ENCODE data around the gene EPM2AIP1. TPM values are rescaled to one million over a fixed set of nuclear protein-coding genes. Genes with fewer than 3 reads are reported as not detected.

EPM2AIP1 gene
- total RNA-seq, 2 experiments from 2014 or later: 31.7 to 35.7 TPM

DNA sequence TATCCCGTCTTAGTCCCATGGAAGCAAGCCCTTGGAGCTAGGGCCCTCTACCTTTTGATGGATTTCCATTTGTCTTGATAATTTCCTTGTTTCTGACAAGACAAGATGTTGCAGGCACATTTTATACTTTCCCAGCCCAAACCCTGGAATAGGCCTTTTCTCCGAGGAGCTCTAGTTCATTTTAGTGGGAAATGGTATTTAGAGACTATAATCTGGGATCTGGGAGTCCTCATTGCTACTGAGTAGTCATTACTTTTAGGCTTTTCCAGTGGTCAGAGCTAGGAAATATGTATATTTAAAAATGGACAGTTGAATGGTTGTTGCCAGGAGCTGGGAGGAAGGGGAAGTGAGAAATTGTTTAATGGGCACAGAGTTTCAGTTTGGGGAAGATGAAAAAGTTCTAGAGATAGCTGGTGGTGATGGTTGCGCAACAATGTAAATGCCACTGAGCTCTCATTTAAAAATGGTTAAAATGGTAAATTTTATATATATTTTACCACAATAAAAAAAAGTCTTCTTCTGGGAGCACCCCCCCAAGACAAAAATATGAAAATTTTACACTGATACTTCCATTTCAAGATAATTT is 32.0 kb upstream of the EPM2AIP1 start:
- intact Hi-C loops (cut with micrococcal nuclease; ENCODE audit: unreplicated experiment): loop anchor here (2.0 kb wide), 1 partner anchor 188 kb away; no protein-coding TSS in a partner anchor
- Histone ChIP-seq H3K36me3 (ENCODE audit: insufficient read depth, low read length) (peaks cover 96% of the 10 kb centered on the region), H3K27ac (ENCODE audit: low read depth, low read length, poor library complexity, severe bottlenecking) (peak overlapping the region; percentile 32), H3K4me1 (ENCODE audit: insufficient read depth, low read length, poor library complexity, severe bottlenecking) (peaks cover 17% of the 10 kb centered on the region), H3K79me2 (ENCODE audit: insufficient read depth, low read depth, low read length) (peaks cover 8% of the 10 kb centered on the region; the same call in 1 of the 2 replicates), H3K4me2 (ENCODE audit: low read length) (peak overlapping the region; percentile 43), H3K9me3 (ENCODE audit: low read length) (no peaks in the 10 kb centered on the region), H3K9me2 (ENCODE audit: insufficient read depth, low read length) (no peaks in the 10 kb centered on the region), H2AFZ (ENCODE audit: low read length) (no peak overlapping the region), H4K20me1 (ENCODE audit: insufficient read depth, low read length) (no peaks in the 10 kb centered on the region), H3K4me3 (ENCODE audit: low read depth, low read length, poor library complexity, severe bottlenecking) (peak overlapping the region; percentile 7)
- ChIA-PET CTCF (ENCODE audit: unreplicated experiment) (interaction anchor here (1.0 to 1.7 kb wide), 2 partner anchors 9 to 12 kb away, joined by 3 to 5 read pairs; no protein-coding TSS in a partner anchor), POLR2A (interaction anchor here (0.6 to 1.9 kb wide), 10 partner anchors 10 to 465 kb away, joined by 3 to 13 read pairs (median 4); partner anchors contain the start of genes EPM2AIP1 and MLH1)
- peak; percentile 61 for DNase-seq (ENCODE audit: low spot score)
- BruUV-seq (replicated peaks): no TSS peak
- TF ChIP-seq, protein P1, sequence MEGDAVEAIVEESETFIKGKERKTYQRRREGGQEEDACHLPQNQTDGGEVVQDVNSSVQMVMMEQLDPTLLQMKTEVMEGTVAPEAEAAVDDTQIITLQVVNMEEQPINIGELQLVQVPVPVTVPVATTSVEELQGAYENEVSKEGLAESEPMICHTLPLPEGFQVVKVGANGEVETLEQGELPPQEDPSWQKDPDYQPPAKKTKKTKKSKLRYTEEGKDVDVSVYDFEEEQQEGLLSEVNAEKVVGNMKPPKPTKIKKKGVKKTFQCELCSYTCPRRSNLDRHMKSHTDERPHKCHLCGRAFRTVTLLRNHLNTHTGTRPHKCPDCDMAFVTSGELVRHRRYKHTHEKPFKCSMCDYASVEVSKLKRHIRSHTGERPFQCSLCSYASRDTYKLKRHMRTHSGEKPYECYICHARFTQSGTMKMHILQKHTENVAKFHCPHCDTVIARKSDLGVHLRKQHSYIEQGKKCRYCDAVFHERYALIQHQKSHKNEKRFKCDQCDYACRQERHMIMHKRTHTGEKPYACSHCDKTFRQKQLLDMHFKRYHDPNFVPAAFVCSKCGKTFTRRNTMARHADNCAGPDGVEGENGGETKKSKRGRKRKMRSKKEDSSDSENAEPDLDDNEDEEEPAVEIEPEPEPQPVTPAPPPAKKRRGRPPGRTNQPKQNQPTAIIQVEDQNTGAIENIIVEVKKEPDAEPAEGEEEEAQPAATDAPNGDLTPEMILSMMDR (conservative IDR thresholded peaks at IDR 0.05; ENCODE audit: low read length): no peak
- TF ChIP-seq EZH2phosphoT487 (IDR thresholded peaks at IDR 0.05; ENCODE audit: borderline replicate concordance, low read depth, low read length): no peak

DNA sequence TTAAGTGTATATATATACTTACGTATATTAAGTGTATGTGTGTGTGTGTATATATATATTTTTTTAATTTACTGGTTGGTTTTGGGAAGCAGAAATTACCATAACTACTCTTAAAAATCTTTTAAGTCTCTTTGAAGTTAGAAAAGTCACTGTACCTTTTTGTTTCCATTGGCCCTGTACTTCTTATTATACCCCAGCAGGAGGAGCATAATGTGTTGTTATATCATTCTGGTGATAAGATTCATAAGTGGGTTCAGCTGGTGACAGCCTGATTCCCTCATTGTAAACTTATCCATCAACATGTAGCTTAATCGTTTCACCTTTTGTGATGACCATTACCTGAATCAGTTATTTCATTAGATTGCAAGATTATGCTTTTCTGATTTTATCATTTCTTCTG is 31.2 kb upstream of the EPM2AIP1 start:
- no peaks in the 10 kb centered on the region for H3K9me3 ChIP-seq (ENCODE audit: low read length)
- H2AFZ ChIP-seq (ENCODE audit: low read length): no peak overlapping the region
- ChIA-PET POLR2A (interaction anchor here (0.9 to 1.9 kb wide), 8 partner anchors 9 to 464 kb away, joined by 3 to 13 read pairs (median 4); partner anchors contain the start of genes EPM2AIP1 and MLH1), CTCF (ENCODE audit: unreplicated experiment) (interaction anchor here (1.0 to 1.7 kb wide), 2 partner anchors 9 to 11 kb away, joined by 3 to 5 read pairs; no protein-coding TSS in a partner anchor)
- no peak for TF ChIP-seq EZH2phosphoT487 (IDR thresholded peaks at IDR 0.05; ENCODE audit: borderline replicate concordance, low read depth, low read length)
- TF ChIP-seq, protein P1 (conservative IDR thresholded peaks at IDR 0.05; ENCODE audit: low read length): peak; percentile 50
- peaks cover 95% of the 10 kb centered on the region for H3K36me3 ChIP-seq (ENCODE audit: insufficient read depth, low read length)
- BruUV-seq (replicated peaks): no TSS peak
- H3K79me2 ChIP-seq (ENCODE audit: insufficient read depth, low read depth, low read length): peaks cover 8% of the 10 kb centered on the region; the same call in 1 of the 2 replicates
- H3K4me3 ChIP-seq (ENCODE audit: low read depth, low read length, poor library complexity, severe bottlenecking): no peak overlapping the region
- intact Hi-C loops (cut with micrococcal nuclease; ENCODE audit: unreplicated experiment): loop anchor here (2.0 kb wide), 1 partner anchor 189 kb away; no protein-coding TSS in a partner anchor
- peaks cover 17% of the 10 kb centered on the region for H3K4me1 ChIP-seq (ENCODE audit: insufficient read depth, low read length, poor library complexity, severe bottlenecking)
- peak; percentile 16 for DNase-seq (ENCODE audit: low spot score)
- no peak overlapping the region for H3K4me2 ChIP-seq (ENCODE audit: low read length)
- no peaks in the 10 kb centered on the region for H3K9me2 ChIP-seq (ENCODE audit: insufficient read depth, low read length)
- peak overlapping the region; percentile 32 for H3K27ac ChIP-seq (ENCODE audit: low read depth, low read length, poor library complexity, severe bottlenecking)
- H4K20me1 ChIP-seq (ENCODE audit: insufficient read depth, low read length): no peaks in the 10 kb centered on the region

DNA sequence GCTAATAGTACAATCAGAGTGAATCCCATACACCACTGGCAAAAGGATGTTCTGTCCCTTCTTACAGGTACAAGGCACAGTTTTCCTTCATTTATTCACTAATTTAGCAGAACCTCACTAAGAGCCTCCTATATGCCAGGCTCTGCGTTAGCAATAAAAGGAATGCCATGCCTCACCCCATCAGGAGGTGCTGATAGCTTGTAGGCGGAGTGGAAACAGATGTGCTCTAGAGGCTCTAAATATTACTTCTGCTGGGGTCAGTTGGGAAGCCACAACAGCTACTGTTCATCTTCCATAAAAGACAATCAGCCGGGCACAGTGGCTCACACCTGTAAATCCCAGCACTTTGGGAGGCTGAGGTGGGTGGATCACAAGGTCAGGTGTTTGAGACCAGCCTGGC is 24.8 kb upstream of the EPM2AIP1 start:
- no peak overlapping the region for H3K4me2 ChIP-seq (ENCODE audit: low read length)
- BruUV-seq (replicated peaks): no TSS peak
- POLR2A ChIA-PET: no interaction called here

More for the DNA sequence above, 24.8 kb upstream of the EPM2AIP1 start:
- H3K9me2 ChIP-seq (ENCODE audit: insufficient read depth, low read length): no peaks in the 10 kb centered on the region
- no peak overlapping the region for H2AFZ ChIP-seq (ENCODE audit: low read length)
- peaks cover 96% of the 10 kb centered on the region for H3K36me3 ChIP-seq (ENCODE audit: insufficient read depth, low read length)
- CTCF ChIA-PET (ENCODE audit: unreplicated experiment): no interaction called here
- H3K4me3 ChIP-seq (ENCODE audit: low read depth, low read length, poor library complexity, severe bottlenecking): no peak overlapping the region
- peaks cover 3% of the 10 kb centered on the region; the same call in 1 of the 2 replicates for H4K20me1 ChIP-seq (ENCODE audit: insufficient read depth, low read length)
- H3K4me1 ChIP-seq (ENCODE audit: insufficient read depth, low read length, poor library complexity, severe bottlenecking): no peaks in the 10 kb centered on the region
- H3K79me2 ChIP-seq (ENCODE audit: insufficient read depth, low read depth, low read length): no peaks in the 10 kb centered on the region
- H3K9me3 ChIP-seq (ENCODE audit: low read length): no peaks in the 10 kb centered on the region
- no peak for DNase-seq (ENCODE audit: low spot score)
- intact Hi-C loops (cut with micrococcal nuclease; ENCODE audit: unreplicated experiment): no loop called here
- TF ChIP-seq, protein P1 (conservative IDR thresholded peaks at IDR 0.05; ENCODE audit: low read length): no peak
- TF ChIP-seq EZH2phosphoT487 (IDR thresholded peaks at IDR 0.05; ENCODE audit: borderline replicate concordance, low read depth, low read length): no peak
- H3K27ac ChIP-seq (ENCODE audit: low read depth, low read length, poor library complexity, severe bottlenecking): no peak overlapping the region

All from OCI-LY7 (cell line).